Activated CD4-positive, alpha-beta T cell treated with anti-CD3 and anti-CD28 coated beads, Interleukin-10, Interleukin-2, amounts not matched to agents 100 ng/mL and 50 ng/mL, durations not matched to agents 16 hours and 8 hours (primary cell): ENCODE results near the gene PTGR1.
A peak's percentile ranks its signal among the peaks of the same experiment; 100 is the strongest.

Experiments used
- DNase-seq: peaks from one replicate; pipeline ENCODE4 v3.0.0-alpha.2; 2020

Gene PTGR1

DNA sequence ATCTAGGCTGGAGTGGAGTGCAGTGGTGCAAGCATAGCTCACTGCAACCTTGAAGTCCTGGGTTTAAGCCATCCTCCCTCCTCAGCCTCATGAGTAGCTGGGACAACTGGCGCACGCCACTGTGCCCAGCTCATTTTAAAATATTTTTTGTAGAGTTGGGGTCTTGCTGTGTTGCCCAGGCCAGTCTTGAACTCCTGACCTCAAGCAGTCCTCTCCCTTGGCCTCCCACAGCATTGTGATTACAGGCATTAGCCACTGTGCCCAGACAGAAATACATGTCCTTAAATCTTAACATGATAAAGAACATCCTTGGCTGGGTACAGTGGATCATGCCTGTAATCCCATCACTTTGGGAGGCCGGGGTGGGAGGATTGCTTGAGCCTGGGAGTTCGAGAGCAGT is 67.7 kb downstream of the PTGR1 start:
- DNase-seq = no peak

GRCh38 chr9:111529787-111530186 is 69.7 kb downstream of the PTGR1 start:
- DNase-seq = no peak

DNA sequence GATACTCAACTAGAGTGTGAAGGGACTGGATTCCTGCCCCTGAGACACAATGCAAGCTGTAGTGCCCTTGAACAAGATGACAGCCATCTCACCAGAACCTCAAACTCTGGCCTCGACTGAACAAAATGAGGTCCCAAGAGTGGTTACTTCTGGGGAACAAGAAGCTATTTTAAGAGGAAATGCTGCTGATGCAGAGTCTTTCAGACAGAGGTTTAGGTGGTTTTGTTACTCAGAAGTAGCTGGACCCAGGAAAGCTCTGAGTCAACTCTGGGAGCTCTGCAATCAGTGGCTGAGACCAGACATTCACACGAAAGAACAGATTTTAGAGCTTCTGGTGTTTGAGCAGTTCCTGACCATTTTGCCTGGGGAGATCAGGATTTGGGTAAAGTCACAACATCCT is 72.1 kb downstream of the PTGR1 start:
- DNase-seq = peak; percentile 55

- DNase-seq = peak; percentile 72
Measured at GRCh38 chr9:111525056-111525977, 74.1 kb downstream of the PTGR1 start, which contains the start of gene ZNF483. TSS of gene ZNF483 (plus strand) at chr9:111525179. CDS start at chr9:111527396, 2,217 bp downstream.

- DNase-seq = no peak
Measured at GRCh38 chr9:111524731-111525055, 74.8 kb downstream of the PTGR1 start.

DNA sequence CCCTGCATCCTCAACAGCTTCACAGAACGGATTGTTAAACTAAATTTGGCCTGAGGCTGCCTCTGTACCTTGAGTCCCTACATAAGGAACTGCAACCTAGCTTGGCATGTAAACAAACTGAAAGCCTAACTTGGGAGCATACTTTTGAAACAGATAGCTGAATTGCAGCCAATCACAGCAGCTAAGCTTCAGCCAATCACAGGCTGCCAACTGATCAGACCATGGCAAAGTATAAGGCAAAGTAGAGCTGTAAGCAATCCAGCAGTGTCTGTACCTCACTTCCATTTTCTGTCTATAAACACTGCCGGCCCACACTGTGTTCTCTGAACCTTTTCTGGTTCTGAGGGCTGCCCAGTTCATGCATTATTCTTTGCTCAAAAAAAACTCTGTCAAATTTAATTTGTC is 83.4 kb downstream of the PTGR1 start:
- no peak for DNase-seq

- no peak for DNase-seq
Measured at GRCh38 chr9:111514967-111515366, 84.5 kb downstream of the PTGR1 start.
